A549 (cell line): ENCODE data around the gene POLR2C.

ENCODE experiments used
- EP300 ChIP-seq, 2 experiments: fragments of >200 bp; sonication (Bioruptor Twin); formaldehyde crosslinking; IDR thresholded peaks; 2 replicates in 1 of 2; 3 replicates in 1 of 2; pipeline ENCODE4 v1.6.1; 2016 to 2017
- PHF8 ChIP-seq: fragments of 200-600 bp; sonication (generic); IDR thresholded peaks from 2 replicates; pipeline ENCODE4 v1.6.1; 2016; ENCODE audit warnings: low read depth, mild to moderate bottlenecking, antibody characterized with exemption, moderate library complexity, borderline replicate concordance
- POLR2A ChIP-seq: IDR thresholded peaks from 2 replicates; pipeline ENCODE4 v1.6.1; 2012; ENCODE audit warnings: mild to moderate bottlenecking, low read length
- TF ChIP-seq, protein P1 (sequence below): fragments of >200 bp; sonication (Bioruptor Twin); formaldehyde crosslinking; IDR thresholded peaks from 3 replicates; pipeline ENCODE4 v1.5.1; 2016
- TF ChIP-seq, protein P2 (sequence below): IDR thresholded peaks from 2 replicates; pipeline ENCODE4 v1.6.1; 2012

DNA sequence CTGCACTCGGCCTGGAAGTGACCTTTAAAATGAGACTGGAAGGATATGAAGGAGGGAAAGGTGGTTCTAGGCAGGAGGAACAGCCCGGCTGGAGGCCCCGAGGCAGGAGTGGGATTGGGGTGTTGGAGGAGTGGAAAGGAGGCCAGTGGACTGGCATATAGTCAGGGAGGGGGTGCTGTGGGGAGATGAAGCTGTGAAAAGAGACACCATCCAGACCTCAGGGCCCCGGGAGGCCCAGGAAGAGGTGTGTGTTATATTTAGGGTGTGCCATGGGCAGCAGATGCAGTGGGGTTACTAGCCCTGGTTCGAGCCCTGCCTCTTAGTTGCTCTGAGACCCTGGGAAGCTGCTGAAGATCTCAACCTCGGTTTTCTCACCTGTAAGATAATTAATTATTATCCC, 42.7 kb downstream of the POLR2C start:
- TF ChIP-seq, protein P1, sequence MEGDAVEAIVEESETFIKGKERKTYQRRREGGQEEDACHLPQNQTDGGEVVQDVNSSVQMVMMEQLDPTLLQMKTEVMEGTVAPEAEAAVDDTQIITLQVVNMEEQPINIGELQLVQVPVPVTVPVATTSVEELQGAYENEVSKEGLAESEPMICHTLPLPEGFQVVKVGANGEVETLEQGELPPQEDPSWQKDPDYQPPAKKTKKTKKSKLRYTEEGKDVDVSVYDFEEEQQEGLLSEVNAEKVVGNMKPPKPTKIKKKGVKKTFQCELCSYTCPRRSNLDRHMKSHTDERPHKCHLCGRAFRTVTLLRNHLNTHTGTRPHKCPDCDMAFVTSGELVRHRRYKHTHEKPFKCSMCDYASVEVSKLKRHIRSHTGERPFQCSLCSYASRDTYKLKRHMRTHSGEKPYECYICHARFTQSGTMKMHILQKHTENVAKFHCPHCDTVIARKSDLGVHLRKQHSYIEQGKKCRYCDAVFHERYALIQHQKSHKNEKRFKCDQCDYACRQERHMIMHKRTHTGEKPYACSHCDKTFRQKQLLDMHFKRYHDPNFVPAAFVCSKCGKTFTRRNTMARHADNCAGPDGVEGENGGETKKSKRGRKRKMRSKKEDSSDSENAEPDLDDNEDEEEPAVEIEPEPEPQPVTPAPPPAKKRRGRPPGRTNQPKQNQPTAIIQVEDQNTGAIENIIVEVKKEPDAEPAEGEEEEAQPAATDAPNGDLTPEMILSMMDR: no peak
- no peak for TF ChIP-seq POLR2A
- no peak for TF ChIP-seq EP300 (IDR thresholded peaks at IDR 0.05)
- TF ChIP-seq, protein P2, sequence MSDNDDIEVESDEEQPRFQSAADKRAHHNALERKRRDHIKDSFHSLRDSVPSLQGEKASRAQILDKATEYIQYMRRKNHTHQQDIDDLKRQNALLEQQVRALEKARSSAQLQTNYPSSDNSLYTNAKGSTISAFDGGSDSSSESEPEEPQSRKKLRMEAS: no peak
- TF ChIP-seq PHF8: no peak
